ENCODE results near the gene INS.

DNA sequence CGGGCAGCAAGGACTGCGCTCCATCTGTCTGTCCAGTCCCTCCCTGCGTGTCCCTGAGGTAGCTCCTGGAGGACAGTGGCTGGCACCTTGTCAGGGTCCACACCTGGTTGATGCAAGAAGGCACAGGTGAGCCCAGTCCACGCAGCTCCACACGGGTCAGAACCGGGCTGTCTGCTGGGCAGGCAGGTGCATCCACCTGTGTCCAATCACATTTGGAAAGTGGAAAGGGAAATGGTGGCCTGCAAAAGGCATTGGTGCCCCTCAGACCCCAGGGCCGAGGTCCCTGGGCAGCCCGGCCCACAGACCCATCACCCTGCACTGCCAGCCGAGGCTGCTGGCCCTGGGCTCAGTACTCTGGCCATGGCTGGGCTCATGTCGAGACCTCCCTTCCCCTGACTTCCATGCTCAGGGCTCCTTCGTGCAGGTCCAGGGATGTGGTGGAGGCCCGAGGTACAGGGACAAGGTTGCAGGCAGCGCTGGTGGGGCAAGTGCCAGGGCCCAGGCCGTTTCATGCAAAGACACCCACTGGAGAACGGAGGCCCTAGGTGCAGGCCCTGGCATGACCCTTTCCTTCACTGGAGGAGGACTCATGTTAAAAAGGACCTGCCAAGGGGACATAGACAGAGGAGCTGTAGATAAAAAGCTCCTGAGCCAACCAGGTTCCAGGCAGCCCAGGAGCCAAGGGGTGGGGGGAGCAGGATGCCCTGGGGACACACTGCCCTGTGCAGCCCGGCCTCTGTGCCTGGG, 49.5 kb upstream of the INS start:
- TF ChIP-seq EZH2 (IDR thresholded peaks at IDR 0.05; ENCODE audit: borderline replicate concordance, low read depth, low read length, severe bottlenecking) = no peak
- TF ChIP-seq, protein P1, sequence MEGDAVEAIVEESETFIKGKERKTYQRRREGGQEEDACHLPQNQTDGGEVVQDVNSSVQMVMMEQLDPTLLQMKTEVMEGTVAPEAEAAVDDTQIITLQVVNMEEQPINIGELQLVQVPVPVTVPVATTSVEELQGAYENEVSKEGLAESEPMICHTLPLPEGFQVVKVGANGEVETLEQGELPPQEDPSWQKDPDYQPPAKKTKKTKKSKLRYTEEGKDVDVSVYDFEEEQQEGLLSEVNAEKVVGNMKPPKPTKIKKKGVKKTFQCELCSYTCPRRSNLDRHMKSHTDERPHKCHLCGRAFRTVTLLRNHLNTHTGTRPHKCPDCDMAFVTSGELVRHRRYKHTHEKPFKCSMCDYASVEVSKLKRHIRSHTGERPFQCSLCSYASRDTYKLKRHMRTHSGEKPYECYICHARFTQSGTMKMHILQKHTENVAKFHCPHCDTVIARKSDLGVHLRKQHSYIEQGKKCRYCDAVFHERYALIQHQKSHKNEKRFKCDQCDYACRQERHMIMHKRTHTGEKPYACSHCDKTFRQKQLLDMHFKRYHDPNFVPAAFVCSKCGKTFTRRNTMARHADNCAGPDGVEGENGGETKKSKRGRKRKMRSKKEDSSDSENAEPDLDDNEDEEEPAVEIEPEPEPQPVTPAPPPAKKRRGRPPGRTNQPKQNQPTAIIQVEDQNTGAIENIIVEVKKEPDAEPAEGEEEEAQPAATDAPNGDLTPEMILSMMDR (IDR thresholded peaks at IDR 0.05; ENCODE audit: borderline replicate concordance, extremely low read depth, low read length, poor library complexity, severe bottlenecking) = no peak

Measured in DND-41 (cell line).